ENCODE results near the gene ZNF134.

ZNF134 gene

DNA sequence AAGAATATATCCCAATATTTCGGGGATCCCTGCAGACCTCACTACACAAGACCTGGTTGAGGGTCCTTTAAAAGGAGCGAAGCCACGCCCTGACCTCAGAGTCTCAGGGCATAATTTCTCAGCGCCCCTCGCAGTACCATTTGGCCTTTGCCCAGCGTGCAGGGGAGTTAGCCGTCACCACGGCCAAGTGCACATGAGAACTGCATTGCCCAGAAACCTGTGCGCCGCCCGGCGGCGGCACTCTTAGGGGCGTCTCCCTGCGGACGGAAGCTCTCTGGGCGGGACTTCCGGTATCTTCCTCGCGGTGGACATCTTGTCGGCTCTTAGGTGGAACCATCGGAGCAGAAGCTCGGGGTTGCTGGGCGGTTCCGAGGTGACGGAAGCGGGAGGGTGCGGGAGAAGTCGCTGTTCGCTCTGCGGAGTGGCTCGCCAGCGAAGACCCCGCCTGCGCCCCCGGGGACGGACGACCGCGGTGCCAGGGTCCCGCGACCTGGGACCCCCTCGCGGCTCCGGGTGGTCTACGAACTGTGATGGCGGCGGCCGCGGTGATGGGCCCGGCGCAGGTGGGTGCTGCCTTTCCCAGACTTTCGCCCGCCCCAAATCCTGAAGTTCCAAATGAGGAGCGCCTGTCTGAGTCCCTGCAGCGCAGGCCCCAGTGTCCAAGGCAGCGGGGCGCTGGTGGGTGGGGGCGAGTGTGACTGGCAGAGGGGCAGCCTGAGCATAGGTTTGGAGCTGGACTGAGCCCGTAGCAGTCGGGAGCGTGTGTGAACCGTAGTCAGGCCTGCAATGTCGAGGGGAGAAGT lies at the start of gene ZNF134:
TSS of gene ZNF134 (plus strand) at position 302 of the 803 bp plus-strand sequence. CDS start 5,227 bp downstream, outside the sequence.
- TF ChIP-seq, protein P1, sequence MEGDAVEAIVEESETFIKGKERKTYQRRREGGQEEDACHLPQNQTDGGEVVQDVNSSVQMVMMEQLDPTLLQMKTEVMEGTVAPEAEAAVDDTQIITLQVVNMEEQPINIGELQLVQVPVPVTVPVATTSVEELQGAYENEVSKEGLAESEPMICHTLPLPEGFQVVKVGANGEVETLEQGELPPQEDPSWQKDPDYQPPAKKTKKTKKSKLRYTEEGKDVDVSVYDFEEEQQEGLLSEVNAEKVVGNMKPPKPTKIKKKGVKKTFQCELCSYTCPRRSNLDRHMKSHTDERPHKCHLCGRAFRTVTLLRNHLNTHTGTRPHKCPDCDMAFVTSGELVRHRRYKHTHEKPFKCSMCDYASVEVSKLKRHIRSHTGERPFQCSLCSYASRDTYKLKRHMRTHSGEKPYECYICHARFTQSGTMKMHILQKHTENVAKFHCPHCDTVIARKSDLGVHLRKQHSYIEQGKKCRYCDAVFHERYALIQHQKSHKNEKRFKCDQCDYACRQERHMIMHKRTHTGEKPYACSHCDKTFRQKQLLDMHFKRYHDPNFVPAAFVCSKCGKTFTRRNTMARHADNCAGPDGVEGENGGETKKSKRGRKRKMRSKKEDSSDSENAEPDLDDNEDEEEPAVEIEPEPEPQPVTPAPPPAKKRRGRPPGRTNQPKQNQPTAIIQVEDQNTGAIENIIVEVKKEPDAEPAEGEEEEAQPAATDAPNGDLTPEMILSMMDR (IDR thresholded peaks at IDR 0.05; ENCODE audit: low read depth, low read length, missing control alignments) = peak; percentile 39
- DNase-seq = peak; percentile 82
- Histone ChIP-seq H3K36me3 (replicated peaks) (peaks cover 27% of the 10 kb centered on the region), H3K4me3 (ENCODE audit: low read depth, low read length) (peak within 1 kb of the TSS; percentile 97), H3K27me3 (replicated peaks) (no peaks in the 10 kb centered on the region), H3K27ac (peak within 1 kb of the TSS; percentile 39)
- in situ Hi-C loops (cut with HindIII; ENCODE audit: low pct_ligation_motif_present, low sequenced_read_pairs) = no loop called here

DNA sequence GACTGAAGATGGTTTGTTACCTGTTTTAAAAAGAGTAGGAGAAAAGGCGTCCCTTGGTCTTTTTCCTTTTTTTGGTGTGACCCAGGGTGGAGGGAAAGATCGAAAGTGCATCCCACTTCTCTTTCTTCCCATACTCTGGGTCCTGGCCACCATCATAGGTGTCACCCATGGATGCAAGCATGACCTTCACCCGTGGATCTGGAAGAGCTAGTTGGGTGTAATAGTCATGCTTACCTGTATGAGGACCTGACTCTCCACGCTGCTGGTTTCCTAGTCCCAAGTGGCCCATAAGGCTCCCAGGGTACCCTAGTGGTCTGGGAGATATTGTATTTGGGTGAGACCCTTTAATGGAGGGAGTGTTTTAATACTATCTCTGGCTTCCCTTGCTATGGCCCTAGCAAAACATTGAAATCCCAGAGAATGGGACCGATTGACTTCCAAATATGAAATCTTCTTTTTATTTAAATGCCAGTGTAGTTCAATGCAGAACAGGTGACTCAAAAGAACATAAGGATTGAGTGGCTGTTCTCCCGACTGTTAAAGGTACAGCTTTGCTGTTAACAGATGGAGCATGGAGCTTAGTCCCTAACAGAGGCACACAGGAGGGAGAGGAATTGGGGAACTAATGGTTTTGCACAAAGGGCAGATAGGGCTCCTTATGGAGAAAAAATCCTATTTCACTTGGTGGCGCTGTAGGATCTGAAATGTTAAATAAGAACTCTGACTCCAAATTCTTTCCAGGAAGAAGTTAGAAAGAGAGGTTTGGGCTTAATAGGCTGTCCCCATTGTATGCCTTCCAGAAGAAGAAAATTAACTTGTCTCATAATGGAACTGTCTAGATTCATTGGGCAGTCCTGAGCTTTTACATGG lies 47.4 kb upstream of the ZNF134 start:
- Histone ChIP-seq H3K27me3 (replicated peaks) (no peaks in the 10 kb centered on the region), H3K4me3 (ENCODE audit: low read depth, low read length) (no peak overlapping the region), H3K27ac (no peak overlapping the region), H3K36me3 (replicated peaks) (peaks cover 8% of the 10 kb centered on the region)
- in situ Hi-C loops (cut with HindIII; ENCODE audit: low pct_ligation_motif_present, low sequenced_read_pairs) = no loop called here
- DNase-seq = no peak
- TF ChIP-seq, protein P1 (IDR thresholded peaks at IDR 0.05; ENCODE audit: low read depth, low read length, missing control alignments) = no peak

DNA sequence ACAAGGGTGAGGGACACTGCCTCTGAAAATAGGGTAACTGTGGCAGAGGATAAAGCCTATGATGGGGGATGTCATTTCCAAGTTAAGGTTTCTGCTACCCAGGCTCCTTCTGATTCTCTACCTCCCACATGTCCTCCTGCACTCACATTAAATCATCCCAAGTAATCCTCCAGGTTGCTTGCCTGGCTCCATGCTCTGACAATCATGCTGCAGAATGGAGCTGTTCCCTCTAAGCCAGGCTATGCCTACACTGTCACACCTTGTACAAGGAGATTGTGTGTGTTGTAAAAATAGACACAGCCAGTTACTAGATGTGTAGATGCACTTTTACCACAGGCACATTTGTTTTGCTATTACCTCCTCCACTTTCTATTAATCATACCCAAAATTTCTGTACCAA lies 43.3 kb upstream of the ZNF134 start:
- Histone ChIP-seq H3K4me3 (ENCODE audit: low read depth, low read length) (no peak overlapping the region), H3K27me3 (replicated peaks) (no peaks in the 10 kb centered on the region), H3K27ac (no peak overlapping the region), H3K36me3 (replicated peaks) (peaks cover 48% of the 10 kb centered on the region)
- TF ChIP-seq, protein P1 (IDR thresholded peaks at IDR 0.05; ENCODE audit: low read depth, low read length, missing control alignments) = no peak
- in situ Hi-C loops (cut with HindIII; ENCODE audit: low pct_ligation_motif_present, low sequenced_read_pairs) = no loop called here
- DNase-seq = no peak

DNA sequence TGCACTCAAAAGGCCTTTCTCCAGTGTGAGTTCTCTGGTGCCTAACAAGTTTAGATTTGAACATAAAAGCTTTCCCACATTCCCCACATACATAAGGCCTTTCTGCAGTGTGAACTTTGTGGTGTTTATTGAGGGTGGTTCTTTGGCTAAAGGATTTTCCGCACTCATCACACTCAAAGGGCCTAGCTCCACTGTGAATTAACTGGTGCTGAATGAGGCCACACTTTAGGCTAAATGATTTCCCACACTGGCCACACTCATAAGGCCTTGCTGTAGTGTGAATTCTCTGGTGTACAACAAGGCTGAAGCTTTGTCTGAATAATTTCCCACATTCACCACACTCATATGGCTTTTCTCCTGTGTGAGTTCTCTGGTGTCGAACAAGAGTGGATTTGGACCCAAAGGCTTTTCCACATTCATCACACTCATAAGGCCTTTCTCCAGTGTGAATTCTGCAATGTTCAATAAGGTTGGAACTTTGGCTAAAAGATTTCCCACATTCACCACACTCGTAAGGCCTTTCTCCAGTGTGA lies 41.6 kb upstream of the ZNF134 start:
- in situ Hi-C loops (cut with HindIII; ENCODE audit: low pct_ligation_motif_present, low sequenced_read_pairs) = no loop called here
- TF ChIP-seq, protein P1 (IDR thresholded peaks at IDR 0.05; ENCODE audit: low read depth, low read length, missing control alignments) = no peak
- H3K36me3 ChIP-seq (replicated peaks) = peaks cover 59% of the 10 kb centered on the region

DNA sequence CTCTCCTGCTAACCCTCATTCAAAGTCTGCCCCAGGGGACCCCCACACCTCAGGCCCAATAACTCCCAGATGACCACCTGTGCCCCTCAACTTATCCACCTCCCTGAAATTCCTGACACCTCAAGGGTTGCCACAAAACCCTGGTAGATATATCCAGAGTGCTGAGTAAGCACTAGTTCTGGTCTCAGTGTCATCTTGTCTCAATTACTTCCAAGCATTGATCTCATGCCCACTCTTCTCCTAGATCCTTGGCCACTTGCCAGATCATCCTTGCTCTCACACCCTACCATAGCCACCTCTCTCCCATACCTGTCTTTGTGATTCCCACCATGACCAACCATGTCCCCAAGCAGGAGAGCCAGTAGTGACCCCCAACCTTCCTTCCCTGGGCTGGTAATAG lies 37.4 kb upstream of the ZNF134 start:
- no peak for DNase-seq
- no peak overlapping the region for H3K4me3 ChIP-seq (ENCODE audit: low read depth, low read length)
- peaks cover 52% of the 10 kb centered on the region for H3K36me3 ChIP-seq (replicated peaks)
- in situ Hi-C loops (cut with HindIII; ENCODE audit: low pct_ligation_motif_present, low sequenced_read_pairs) = no loop called here
- H3K27ac ChIP-seq = no peak overlapping the region
- H3K27me3 ChIP-seq (replicated peaks) = no peaks in the 10 kb centered on the region
- TF ChIP-seq, protein P1 (IDR thresholded peaks at IDR 0.05; ENCODE audit: low read depth, low read length, missing control alignments) = no peak

More for the DNA sequence above, 41.6 kb upstream of the ZNF134 start:
- Histone ChIP-seq H3K27ac (no peak overlapping the region), H3K4me3 (ENCODE audit: low read depth, low read length) (no peak overlapping the region), H3K27me3 (replicated peaks) (no peaks in the 10 kb centered on the region)
- DNase-seq = no peak

Data from brain microvascular endothelial cell (primary cell).